Measurements from ENCODE around the gene SNRPD3.
"Not testable (repeated sequence)": the region's sequence is repeated elsewhere in the genome, so short reads cannot be mapped to it uniquely, and the experiment has no call there.

SNRPD3 gene

GRCh38 chr22:24519496-24519895 is 36.3 kb upstream of the SNRPD3 start:
- no peak for FAIRE-seq
- no peak for TF ChIP-seq POLR2A (IDR thresholded peaks at IDR 0.05; ENCODE audit: low read depth, low read length)

GRCh38 chr22:24521791-24522245 is 34.0 kb upstream of the SNRPD3 start:
- FAIRE-seq (no peak), DNase-seq (ENCODE audit: insufficient read length, low spot score) (peak; percentile 50)
- TF ChIP-seq POLR2A (IDR thresholded peaks at IDR 0.05; ENCODE audit: low read depth, low read length) = no peak

More at GRCh38 chr22:24519496-24519895, 36.3 kb upstream of the SNRPD3 start:
- DNase-seq (ENCODE audit: insufficient read length, low spot score) = no peak

GRCh38 chr22:24523873-24524272 is 31.9 kb upstream of the SNRPD3 start:
- no peak for TF ChIP-seq POLR2A (IDR thresholded peaks at IDR 0.05; ENCODE audit: low read depth, low read length)
- no peak for FAIRE-seq
- DNase-seq (ENCODE audit: insufficient read length, low spot score) = no peak

- no peak for FAIRE-seq
- peak; percentile 53 for DNase-seq (ENCODE audit: insufficient read length, low spot score)
Observed at GRCh38 chr22:24525416-24526037, 30.3 kb upstream of the SNRPD3 start.

GRCh38 chr22:24526191-24526590 is 29.6 kb upstream of the SNRPD3 start:
- DNase-seq (ENCODE audit: insufficient read length, low spot score) = no peak
- TF ChIP-seq POLR2A (IDR thresholded peaks at IDR 0.05; ENCODE audit: low read depth, low read length) = no peak

More at GRCh38 chr22:24525416-24526037, 30.3 kb upstream of the SNRPD3 start:
- no peak for TF ChIP-seq POLR2A (IDR thresholded peaks at IDR 0.05; ENCODE audit: low read depth, low read length)

GRCh38 chr22:24529898-24530297 is 25.9 kb upstream of the SNRPD3 start:
- FAIRE-seq (no peak), DNase-seq (ENCODE audit: insufficient read length, low spot score) (no peak)
- no peak for TF ChIP-seq POLR2A (IDR thresholded peaks at IDR 0.05; ENCODE audit: low read depth, low read length)

More at GRCh38 chr22:24526191-24526590, 29.6 kb upstream of the SNRPD3 start:
- no peak for FAIRE-seq

GRCh38 chr22:24530968-24531367 is 24.8 kb upstream of the SNRPD3 start:
- DNase-seq (ENCODE audit: insufficient read length, low spot score); FAIRE-seq: not testable (repeated sequence)

- no peak for FAIRE-seq
- no peak for DNase-seq (ENCODE audit: insufficient read length, low spot score)
- TF ChIP-seq POLR2A (IDR thresholded peaks at IDR 0.05; ENCODE audit: low read depth, low read length) = no peak
Observed at GRCh38 chr22:24532075-24532474, 23.7 kb upstream of the SNRPD3 start.

GRCh38 chr22:24535348-24535747 is 20.5 kb upstream of the SNRPD3 start:
- no peak for TF ChIP-seq POLR2A (IDR thresholded peaks at IDR 0.05; ENCODE audit: low read depth, low read length)
- DNase-seq (ENCODE audit: insufficient read length, low spot score) (no peak), FAIRE-seq (no peak)

GRCh38 chr22:24536089-24536488 is 19.7 kb upstream of the SNRPD3 start:
- no peak for DNase-seq (ENCODE audit: insufficient read length, low spot score)
- no peak for FAIRE-seq
- no peak for TF ChIP-seq POLR2A (IDR thresholded peaks at IDR 0.05; ENCODE audit: low read depth, low read length)

GRCh38 chr22:24540470-24540869 is 15.3 kb upstream of the SNRPD3 start:
- DNase-seq (ENCODE audit: insufficient read length, low spot score) (no peak), FAIRE-seq (no peak)
- TF ChIP-seq POLR2A (IDR thresholded peaks at IDR 0.05; ENCODE audit: low read depth, low read length) = no peak

GRCh38 chr22:24541681-24542515 is 13.9 kb upstream of the SNRPD3 start:
- no peak for TF ChIP-seq POLR2A (IDR thresholded peaks at IDR 0.05; ENCODE audit: low read depth, low read length)
- FAIRE-seq (no peak), DNase-seq (ENCODE audit: insufficient read length, low spot score) (no peak)

GRCh38 chr22:24542641-24543040 is 13.2 kb upstream of the SNRPD3 start:
- no peak for TF ChIP-seq POLR2A (IDR thresholded peaks at IDR 0.05; ENCODE audit: low read depth, low read length)
- DNase-seq (ENCODE audit: insufficient read length, low spot score) (no peak), FAIRE-seq (no peak)

GRCh38 chr22:24543185-24543601 is 12.6 kb upstream of the SNRPD3 start:
- FAIRE-seq = no peak
- no peak for DNase-seq (ENCODE audit: insufficient read length, low spot score)
- no peak for TF ChIP-seq POLR2A (IDR thresholded peaks at IDR 0.05; ENCODE audit: low read depth, low read length)
